Common myeloid progenitor, CD34-positive (primary cell): ENCODE measurements around the gene CABP1.

Source experiments
- CTCF ChIA-PET: fragments of 350-600 bp; sonication (Branson Sonifier 250); formaldehyde crosslinking; loops from one replicate; lab custom pipeline; 2021; ENCODE audit warnings: antibody characterized with exemption; lab: Charles Lee
- POLR2A ChIA-PET: fragments of 350-600 bp; sonication (Branson Sonifier 250); formaldehyde crosslinking; loops from one replicate; lab custom pipeline; 2021; ENCODE audit warnings: antibody characterized with exemption; lab: Charles Lee
- DNase-seq, 3 donors: peaks; one replicate each; pipeline versions ENCODE4 v3.0.0 to v3.0.0-alpha.2; 2013
- H3K27ac ChIP-seq, 2 experiments: 1 replicate in 1 of 2; 2 replicates in 1 of 2; pipeline ENCODE4 v1.7.0; 2013; ENCODE audit warnings: inconsistent platforms in 2 of 2, low read length in 2 of 2, mild to moderate bottlenecking in 2 of 2, low read depth in 1 of 2, moderate library complexity in 1 of 2; ENCODE audit not compliant: severe bottlenecking in 2 of 2, insufficient read depth in 1 of 2, poor library complexity in 1 of 2
- H3K27me3 ChIP-seq, 5 experiments: replicated peaks in 2 of 5; 1 replicate in 3 of 5; 2 replicates in 2 of 5; pipeline versions ENCODE4 v1.6.1 to v1.7.0; 2013; ENCODE audit warnings: low read length in 4 of 5, mild to moderate bottlenecking in 2 of 5, moderate library complexity in 2 of 5, inconsistent platforms in 1 of 5; ENCODE audit not compliant: insufficient read depth in 5 of 5, control insufficient read depth in 4 of 5
- H3K36me3 ChIP-seq, 4 experiments: 1 replicate in 2 of 4; 2 replicates in 2 of 4; pipeline versions ENCODE4 v1.6.1 to v1.7.0; 2013; ENCODE audit warnings: low read length in 3 of 4, control low read depth in 1 of 4, mild to moderate bottlenecking in 1 of 4; ENCODE audit not compliant: control insufficient read depth in 4 of 4, insufficient read depth in 4 of 4
- H3K4me1 ChIP-seq, 4 experiments: 1 replicate in 3 of 4; 2 replicates in 1 of 4; pipeline versions ENCODE4 v1.6.1 to v1.7.1; 2013; ENCODE audit warnings: low read length in 3 of 4, mild to moderate bottlenecking in 3 of 4, control low read depth in 1 of 4, inconsistent platforms in 1 of 4, moderate library complexity in 1 of 4; ENCODE audit not compliant: control insufficient read depth in 4 of 4, insufficient read depth in 4 of 4; ENCODE audit errors: control extremely low read depth in 1 of 4
- H3K4me3 ChIP-seq, 7 experiments: 1 replicate in 4 of 7; 2 replicates in 3 of 7; pipeline versions ENCODE4 v1.5.1 to v1.7.0; 2013; ENCODE audit warnings: mild to moderate bottlenecking in 7 of 7, low read length in 6 of 7, moderate library complexity in 6 of 7, inconsistent platforms in 2 of 7, low read depth in 2 of 7, control low read depth in 1 of 7; ENCODE audit not compliant: insufficient read depth in 4 of 7, control insufficient read depth in 1 of 7; ENCODE audit errors: extremely low read depth in 1 of 7
- H3K9me3 ChIP-seq, 5 experiments: 1 replicate in 4 of 5; 2 replicates in 1 of 5; pipeline versions ENCODE4 v1.6.1 to v1.7.1; 2013; ENCODE audit warnings: low read length in 4 of 5, mild to moderate bottlenecking in 2 of 5, inconsistent platforms in 1 of 5, low read depth in 1 of 5, moderate library complexity in 1 of 5; ENCODE audit not compliant: control insufficient read depth in 4 of 5, insufficient read depth in 2 of 5; ENCODE audit errors: control extremely low read depth in 1 of 5
- WGBS: methylation state at CpG from one replicate; pipeline ENCODE4 v1.1.5; 2013; ENCODE audit not compliant: insufficient coverage; 5-methylcytosine and 5-hydroxymethylcytosine counted together

CABP1 gene

GRCh38 chr12:120640861-120641833, 721 bp downstream of the CABP1 start:
- Histone ChIP-seq H3K27me3 (peaks cover 16 to 63% (median 34%) of the 10 kb centered on the region in 5 experiments), H3K4me3 (peak overlapping the region; percentile 15 to 69 (median 53))

GRCh38 chr12:120642121-120642520, 1.7 kb downstream of the CABP1 start:
- Histone ChIP-seq H3K9me3 (no peaks in the 10 kb centered on the region), H3K4me1 (peaks cover 4 to 19% (median 16%) of the 10 kb centered on the region in 4 experiments), H3K27ac (no peak overlapping the region), H3K36me3 (no peaks in the 10 kb centered on the region), H3K4me3 (no peak overlapping the region), H3K27me3 (peaks cover 16 to 67% (median 38%) of the 10 kb centered on the region in 5 experiments)
- peak in 2 of 3 donors; percentile 49 to 64 for DNase-seq
- WGBS: 67% methylated on average over 6 of the region's 9 CpGs
- ChIA-PET POLR2A (no interaction called here), CTCF (interaction anchor here (1.4 to 1.6 kb wide), 2 partner anchors 54 to 330 kb away, joined by 4 to 10 read pairs; no protein-coding TSS in a partner anchor)

More at GRCh38 chr12:120640861-120641833, 721 bp downstream of the CABP1 start:
- Histone ChIP-seq H3K27ac (no peak overlapping the region), H3K9me3 (no peaks in the 10 kb centered on the region), H3K36me3 (no peaks in the 10 kb centered on the region), H3K4me1 (peaks cover 4 to 19% (median 16%) of the 10 kb centered on the region in 4 experiments)
- WGBS: under 1% methylated on average over 87 of the region's 115 CpGs
- ChIA-PET CTCF (interaction anchor here (1.3 to 2.5 kb wide), 2 partner anchors 8 to 60 kb away, joined by 7 to 12 read pairs; partner anchors contain the start of gene POP5), POLR2A (interaction anchor here (0.7 kb wide), 1 partner anchor 326 kb away, joined by 4 read pairs; no protein-coding TSS in a partner anchor)
- peak; percentile 52 to 84 (median 77) for DNase-seq

- H3K9me3 ChIP-seq: no peaks in the 10 kb centered on the region
- H3K4me1 ChIP-seq: peaks cover 4 to 19% (median 16%) of the 10 kb centered on the region in 4 experiments
- no peaks in the 10 kb centered on the region for H3K36me3 ChIP-seq
- DNase-seq: no peak
- H3K27me3 ChIP-seq: peaks cover 16 to 67% (median 38%) of the 10 kb centered on the region in 5 experiments
- H3K27ac ChIP-seq: no peak overlapping the region
- CTCF ChIA-PET: interaction anchor here (1.4 to 1.6 kb wide), 2 partner anchors 55 to 329 kb away, joined by 4 to 10 read pairs; no protein-coding TSS in a partner anchor
- H3K4me3 ChIP-seq: no peak overlapping the region
- WGBS: 90% methylated on average over 4 of the region's 4 CpGs
- POLR2A ChIA-PET: no interaction called here
These were observed 2.4 kb downstream of the CABP1 start for GRCh38 chr12:120642826-120643225.

GRCh38 chr12:120643574-120643973, 3.1 kb downstream of the CABP1 start:
- POLR2A ChIA-PET: no interaction called here

GRCh38 chr12:120646044-120646443, 5.6 kb downstream of the CABP1 start:
- no peak overlapping the region for H3K27ac ChIP-seq
- 73% methylated on average over 4 of the region's 6 CpGs for WGBS
- POLR2A ChIA-PET: no interaction called here
- H3K27me3 ChIP-seq: peaks cover 16 to 66% (median 41%) of the 10 kb centered on the region in 5 experiments
- DNase-seq: no peak
- CTCF ChIA-PET: interaction anchor here (1.0 to 7.1 kb wide), 11 partner anchors 9 to 326 kb away, joined by 3 to 82 read pairs (median 4); partner anchors contain the start of gene UNC119B
- H3K36me3 ChIP-seq: no peaks in the 10 kb centered on the region
- no peak overlapping the region for H3K4me3 ChIP-seq
- peaks cover 4 to 26% (median 23%) of the 10 kb centered on the region in 4 experiments for H3K4me1 ChIP-seq
- H3K9me3 ChIP-seq: no peaks in the 10 kb centered on the region

More at GRCh38 chr12:120643574-120643973, 3.1 kb downstream of the CABP1 start:
- Histone ChIP-seq H3K9me3 (no peaks in the 10 kb centered on the region), H3K27me3 (peaks cover 16 to 67% (median 36%) of the 10 kb centered on the region in 5 experiments), H3K4me3 (no peak overlapping the region), H3K27ac (no peak overlapping the region), H3K36me3 (no peaks in the 10 kb centered on the region), H3K4me1 (peaks cover 4 to 19% (median 17%) of the 10 kb centered on the region in 4 experiments)
- WGBS: 100% methylated on average over 2 of the region's 4 CpGs
- CTCF ChIA-PET: interaction anchor here (0.9 to 7.1 kb wide), 3 partner anchors 41 to 328 kb away, joined by 3 to 82 read pairs (median 43); no protein-coding TSS in a partner anchor
- DNase-seq: no peak

GRCh38 chr12:120647375-120647755, 6.9 kb downstream of the CABP1 start:
- no peak overlapping the region for H3K27ac ChIP-seq
- H3K9me3 ChIP-seq: no peaks in the 10 kb centered on the region
- no peak overlapping the region for H3K4me3 ChIP-seq
- ChIA-PET POLR2A (interaction anchor here (0.5 kb wide), 1 partner anchor 92 kb away, joined by 6 read pairs; no protein-coding TSS in a partner anchor), CTCF (interaction anchor here (0.6 to 7.1 kb wide), 24 partner anchors 11 to 357 kb away, joined by 3 to 82 read pairs (median 4); partner anchors contain the start of genes MLEC, POP5 and UNC119B)
- peaks cover 0 to 17% (median 15%) of the 10 kb centered on the region in 4 experiments for H3K4me1 ChIP-seq
- WGBS: 98% methylated on average over 8 of the region's 13 CpGs
- no peaks in the 10 kb centered on the region for H3K36me3 ChIP-seq
- H3K27me3 ChIP-seq: peaks cover 10 to 53% (median 42%) of the 10 kb centered on the region in 5 experiments
- no peak for DNase-seq
